ENCODE results near the gene GIGYF2.

Gene GIGYF2, protein sequence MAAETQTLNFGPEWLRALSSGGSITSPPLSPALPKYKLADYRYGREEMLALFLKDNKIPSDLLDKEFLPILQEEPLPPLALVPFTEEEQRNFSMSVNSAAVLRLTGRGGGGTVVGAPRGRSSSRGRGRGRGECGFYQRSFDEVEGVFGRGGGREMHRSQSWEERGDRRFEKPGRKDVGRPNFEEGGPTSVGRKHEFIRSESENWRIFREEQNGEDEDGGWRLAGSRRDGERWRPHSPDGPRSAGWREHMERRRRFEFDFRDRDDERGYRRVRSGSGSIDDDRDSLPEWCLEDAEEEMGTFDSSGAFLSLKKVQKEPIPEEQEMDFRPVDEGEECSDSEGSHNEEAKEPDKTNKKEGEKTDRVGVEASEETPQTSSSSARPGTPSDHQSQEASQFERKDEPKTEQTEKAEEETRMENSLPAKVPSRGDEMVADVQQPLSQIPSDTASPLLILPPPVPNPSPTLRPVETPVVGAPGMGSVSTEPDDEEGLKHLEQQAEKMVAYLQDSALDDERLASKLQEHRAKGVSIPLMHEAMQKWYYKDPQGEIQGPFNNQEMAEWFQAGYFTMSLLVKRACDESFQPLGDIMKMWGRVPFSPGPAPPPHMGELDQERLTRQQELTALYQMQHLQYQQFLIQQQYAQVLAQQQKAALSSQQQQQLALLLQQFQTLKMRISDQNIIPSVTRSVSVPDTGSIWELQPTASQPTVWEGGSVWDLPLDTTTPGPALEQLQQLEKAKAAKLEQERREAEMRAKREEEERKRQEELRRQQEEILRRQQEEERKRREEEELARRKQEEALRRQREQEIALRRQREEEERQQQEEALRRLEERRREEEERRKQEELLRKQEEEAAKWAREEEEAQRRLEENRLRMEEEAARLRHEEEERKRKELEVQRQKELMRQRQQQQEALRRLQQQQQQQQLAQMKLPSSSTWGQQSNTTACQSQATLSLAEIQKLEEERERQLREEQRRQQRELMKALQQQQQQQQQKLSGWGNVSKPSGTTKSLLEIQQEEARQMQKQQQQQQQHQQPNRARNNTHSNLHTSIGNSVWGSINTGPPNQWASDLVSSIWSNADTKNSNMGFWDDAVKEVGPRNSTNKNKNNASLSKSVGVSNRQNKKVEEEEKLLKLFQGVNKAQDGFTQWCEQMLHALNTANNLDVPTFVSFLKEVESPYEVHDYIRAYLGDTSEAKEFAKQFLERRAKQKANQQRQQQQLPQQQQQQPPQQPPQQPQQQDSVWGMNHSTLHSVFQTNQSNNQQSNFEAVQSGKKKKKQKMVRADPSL (N-terminal part only)

DNA sequence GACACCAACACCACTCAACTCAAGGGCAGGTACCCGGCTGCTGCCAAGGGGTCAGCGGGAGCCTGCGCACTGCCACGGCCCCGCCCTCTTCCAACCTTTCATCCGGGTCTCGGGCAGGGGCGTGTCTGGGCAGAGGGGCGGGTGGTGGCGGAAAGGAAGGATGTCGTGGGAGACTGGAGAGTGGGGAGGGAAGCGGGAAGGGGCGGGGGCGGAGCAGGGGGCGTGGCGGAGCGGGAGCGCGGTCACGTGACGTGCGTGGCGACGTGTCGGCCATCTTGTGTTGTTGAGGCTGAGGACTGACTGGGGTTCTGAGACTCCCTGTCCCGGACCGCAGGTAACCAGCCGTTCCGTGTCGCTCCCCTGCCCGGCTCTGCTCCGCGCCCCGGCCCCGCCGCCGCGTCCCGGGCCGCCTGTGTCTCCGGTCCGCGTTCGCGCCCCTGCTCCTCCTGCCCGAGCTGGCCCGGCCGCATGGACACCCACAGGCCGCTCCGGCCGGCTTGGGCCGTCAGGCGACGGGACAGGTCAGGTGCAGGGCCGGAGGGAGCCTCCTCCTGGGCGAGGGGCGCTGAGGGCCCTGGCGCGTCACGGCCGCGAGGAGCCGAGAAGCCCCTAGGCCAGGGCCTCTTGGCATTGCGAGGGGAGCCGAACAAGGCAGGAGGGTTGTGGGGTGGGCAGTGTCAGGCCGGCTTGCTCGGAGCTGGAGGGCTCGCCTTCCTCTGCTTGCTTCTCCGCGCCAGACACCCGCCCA is at the start of gene GIGYF2:
GIGYF2 (plus strand) TSS at position 273 of the 748 bp plus-strand sequence. CDS start 37,867 bp downstream, outside the sequence.
- Histone ChIP-seq H3K4me1 (ENCODE audit: insufficient read depth, low read length) (peaks cover 43% of the 10 kb centered on the region), H3K4me2 (ENCODE audit: insufficient read depth, low read length) (peak within 1 kb of the TSS; percentile 86), H3K36me3 (ENCODE audit: insufficient read depth, low read length) (peaks cover 15% of the 10 kb centered on the region), H3K9me3 (ENCODE audit: insufficient read depth, low read length, severe bottlenecking) (no peaks in the 10 kb centered on the region), H3K27ac (ENCODE audit: low read length) (peak within 1 kb of the TSS; percentile 86), H3K27me3 (ENCODE audit: insufficient read depth, low read length, poor library complexity) (no peaks in the 10 kb centered on the region), H2AFZ (ENCODE audit: low read depth, low read length) (peak within 1 kb of the TSS; percentile 95), H4K20me1 (ENCODE audit: insufficient read depth, low read length) (peaks cover 12% of the 10 kb centered on the region; the same call in 1 of the 2 replicates), H3K9ac (ENCODE audit: low read depth, low read length) (peak within 1 kb of the TSS; percentile 98), H3K4me3 (ENCODE audit: low read depth in 1 of 2, low read length in 2 of 2) (peak within 1 kb of the TSS; percentile 99 to 100), H3K79me2 (ENCODE audit: insufficient read depth, low read length) (peaks cover 51% of the 10 kb centered on the region)
- peak; percentile 90 for ATAC-seq (ENCODE audit: insufficient read depth, low read depth)
- TF ChIP-seq EZH2 (IDR thresholded peaks at IDR 0.05; ENCODE audit: borderline replicate concordance, low read depth, low read length, severe bottlenecking), result no peak
- no peak for TF ChIP-seq CTCF (IDR thresholded peaks at IDR 0.05; ENCODE audit: borderline replicate concordance, extremely low read depth, low read length, poor library complexity, severe bottlenecking)
- DNase-seq, result peak; percentile 97

DNA sequence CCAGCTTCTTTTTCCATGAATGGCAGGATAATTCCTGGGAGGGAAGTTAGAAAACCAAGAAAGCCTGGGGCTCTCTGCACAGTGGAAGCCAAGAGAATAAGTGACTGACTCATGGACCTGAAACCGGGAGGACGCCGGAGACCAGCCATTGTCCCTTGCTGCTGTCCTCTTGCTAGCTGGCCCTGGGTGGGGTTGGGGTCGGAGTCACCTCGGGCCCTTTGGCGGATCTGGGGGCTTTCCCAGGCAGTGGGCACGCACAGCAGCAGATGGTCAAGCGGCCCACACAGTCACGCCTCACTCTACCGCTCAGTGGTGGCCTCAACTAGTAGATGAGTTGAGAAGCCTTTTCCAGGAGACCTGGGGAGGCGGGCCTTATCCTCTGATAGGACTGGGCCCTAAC is 48.1 kb upstream of the GIGYF2 start:
- no peak overlapping the region for H3K9ac ChIP-seq (ENCODE audit: low read depth, low read length)
- no peak overlapping the region; the same call in 1 of the 2 replicates for H2AFZ ChIP-seq (ENCODE audit: low read depth, low read length)
- no peaks in the 10 kb centered on the region for H3K36me3 ChIP-seq (ENCODE audit: insufficient read depth, low read length)
- no peaks in the 10 kb centered on the region for H3K9me3 ChIP-seq (ENCODE audit: insufficient read depth, low read length, severe bottlenecking)
- H3K4me2 ChIP-seq (ENCODE audit: insufficient read depth, low read length), result no peak overlapping the region
- H3K27me3 ChIP-seq (ENCODE audit: insufficient read depth, low read length, poor library complexity), result no peaks in the 10 kb centered on the region
- H3K27ac ChIP-seq (ENCODE audit: low read length), result no peak overlapping the region
- H3K4me3 ChIP-seq (ENCODE audit: low read depth in 1 of 2, low read length in 2 of 2), result no peak overlapping the region
- H3K4me1 ChIP-seq (ENCODE audit: insufficient read depth, low read length), result no peaks in the 10 kb centered on the region
- TF ChIP-seq EZH2 (IDR thresholded peaks at IDR 0.05; ENCODE audit: borderline replicate concordance, low read depth, low read length, severe bottlenecking) (no peak), CTCF (IDR thresholded peaks at IDR 0.05; ENCODE audit: borderline replicate concordance, extremely low read depth, low read length, poor library complexity, severe bottlenecking) (no peak)
- H4K20me1 ChIP-seq (ENCODE audit: insufficient read depth, low read length), result no peaks in the 10 kb centered on the region
- DNase-seq, result no peak
- ATAC-seq (ENCODE audit: insufficient read depth, low read depth), result no peak
- H3K79me2 ChIP-seq (ENCODE audit: insufficient read depth, low read length), result no peaks in the 10 kb centered on the region

- Histone ChIP-seq H3K4me1 (ENCODE audit: insufficient read depth, low read length) (no peaks in the 10 kb centered on the region), H3K27me3 (ENCODE audit: insufficient read depth, low read length, poor library complexity) (no peaks in the 10 kb centered on the region), H2AFZ (ENCODE audit: low read depth, low read length) (no peak overlapping the region), H3K9me3 (ENCODE audit: insufficient read depth, low read length, severe bottlenecking) (no peaks in the 10 kb centered on the region), H3K36me3 (ENCODE audit: insufficient read depth, low read length) (no peaks in the 10 kb centered on the region), H3K4me3 (ENCODE audit: low read depth in 1 of 2, low read length in 2 of 2) (no peak overlapping the region), H3K9ac (ENCODE audit: low read depth, low read length) (no peak overlapping the region), H3K4me2 (ENCODE audit: insufficient read depth, low read length) (no peak overlapping the region), H4K20me1 (ENCODE audit: insufficient read depth, low read length) (no peaks in the 10 kb centered on the region), H3K27ac (ENCODE audit: low read length) (no peak overlapping the region), H3K79me2 (ENCODE audit: insufficient read depth, low read length) (no peaks in the 10 kb centered on the region)
- ATAC-seq (ENCODE audit: insufficient read depth, low read depth) (no peak), DNase-seq (no peak)
- TF ChIP-seq CTCF (IDR thresholded peaks at IDR 0.05; ENCODE audit: borderline replicate concordance, extremely low read depth, low read length, poor library complexity, severe bottlenecking) (no peak), EZH2 (IDR thresholded peaks at IDR 0.05; ENCODE audit: borderline replicate concordance, low read depth, low read length, severe bottlenecking) (no peak)
Measured at GRCh38 chr2:232652505-232652851, 44.7 kb upstream of the GIGYF2 start.
